ENCODE data around the gene HTT. TPM values are rescaled to one million over a fixed set of nuclear protein-coding genes. Genes with fewer than 3 reads are reported as not detected.

HTT gene
- total and polyA plus RNA-seq, 2 of the 8 experiments (the other 6 are each of a cell fraction or from before 2014, with no cell fraction given) = 24.0 to 71.0 TPM

DNA sequence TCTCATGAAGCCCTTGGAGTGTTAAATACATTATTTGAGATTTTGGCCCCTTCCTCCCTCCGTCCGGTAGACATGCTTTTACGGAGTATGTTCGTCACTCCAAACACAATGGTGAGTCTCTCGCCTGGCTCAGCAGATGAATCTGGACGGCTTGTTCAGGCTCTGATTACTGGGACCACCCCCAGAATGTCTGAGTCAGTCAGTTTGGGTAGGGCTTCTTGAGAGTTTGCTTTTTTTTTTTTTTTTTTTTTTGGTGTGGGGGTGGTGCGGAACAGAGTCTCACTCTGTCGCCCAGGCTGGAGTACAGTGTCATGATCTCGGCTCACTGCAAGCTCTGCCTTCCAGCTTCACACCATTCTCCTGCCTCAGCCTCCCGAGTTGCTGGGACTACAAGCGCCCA, 112.1 kb downstream of the HTT start:
- no peak overlapping the region for H4K91ac ChIP-seq (replicated peaks; ENCODE audit: insufficient read length, low read length)
- no peak overlapping the region for H3K18ac ChIP-seq (ENCODE audit: extremely low read depth, low read length)
- no peak overlapping the region for H3K56ac ChIP-seq (replicated peaks; ENCODE audit: insufficient read length, low read depth, low read length)
- CTCF ChIA-PET (ENCODE audit: partially characterized antibody) = no interaction called here
- H3K27me3 ChIP-seq (replicated peaks in 1 of 4; ENCODE audit: control insufficient read depth in 3 of 4, extremely low read depth in 1 of 4, insufficient read depth in 3 of 4, low read length in 3 of 4) = no peaks in the 10 kb centered on the region
- no peaks in the 10 kb centered on the region for H3K79me2 ChIP-seq (ENCODE audit: control insufficient read depth in 1 of 2, insufficient read depth in 2 of 2, low read length in 2 of 2)
- H2BK15ac ChIP-seq (ENCODE audit: low read length) = no peak overlapping the region
- H2AFZ ChIP-seq (ENCODE audit: low read length) = no peak overlapping the region
- no peak overlapping the region for H3K14ac ChIP-seq (ENCODE audit: insufficient read length)
- DNase-seq (ENCODE audit: low read depth in 1 of 2, low spot score in 2 of 2) (no peak), FAIRE-seq (no peak)
- H2BK20ac ChIP-seq (ENCODE audit: low read length) = no peak overlapping the region
- no peak overlapping the region for H2AK5ac ChIP-seq (ENCODE audit: low read depth, low read length)
- no peak overlapping the region for H4K8ac ChIP-seq (ENCODE audit: extremely low read depth, insufficient read depth, low read length)
- no peaks in the 10 kb centered on the region for H3K9me3 ChIP-seq (ENCODE audit: insufficient read depth in 2 of 2, low read depth in 1 of 2, low read length in 1 of 2)
- H3K23me2 ChIP-seq (ENCODE audit: low read depth, low read length) = no peaks in the 10 kb centered on the region; the same call in none of the 2 replicates
- no peak overlapping the region for H3K4me2 ChIP-seq (ENCODE audit: insufficient read depth in 1 of 2, low read depth in 2 of 2, low read length in 2 of 2)
- H4K20me1 ChIP-seq (replicated peaks in 1 of 2; ENCODE audit: control insufficient read depth in 1 of 2, insufficient read depth in 2 of 2, low read length in 2 of 2) = peaks cover 2% of the 10 kb centered on the region in 2 experiments
- H3K27ac ChIP-seq (ENCODE audit: low read depth, low read length) = no peak overlapping the region
- TF ChIP-seq HDAC6 (IDR thresholded peaks at IDR 0.05; ENCODE audit: low read depth, low read length) (no peak), CHD1 (IDR thresholded peaks at IDR 0.05; ENCODE audit: low read depth, low read length) (no peak), EP300 (IDR thresholded peaks at IDR 0.05; ENCODE audit: borderline replicate concordance in 1 of 2, low read depth in 2 of 2, low read length in 2 of 2) (no peak), RNF2 (IDR thresholded peaks at IDR 0.05; ENCODE audit: borderline replicate concordance, low read depth, low read length, missing control alignments, poor library complexity, severe bottlenecking) (no peak)
- H2BK120ac ChIP-seq (replicated peaks; ENCODE audit: low read depth, low read length) = no peak overlapping the region
- H3K79me1 ChIP-seq (ENCODE audit: low read depth, low read length) = no peaks in the 10 kb centered on the region; the same call in 1 of the 2 replicates
- no peak overlapping the region for H2BK12ac ChIP-seq (ENCODE audit: low read depth, low read length)
- H3K4ac ChIP-seq (replicated peaks; ENCODE audit: insufficient read length, low read depth, low read length) = no peak overlapping the region
- 94% methylated on average over 11 of the region's 11 CpGs; no CpG with 5 or more reads in 1 of the 2 experiments for WGBS, 2 experiments (ENCODE audit: extremely low coverage in 1 of 2, insufficient coverage in 1 of 2, insufficient read length in 1 of 2, insufficient replicate concordance in 2 of 2, low coverage in 1 of 2, low lambda C conversion rate in 2 of 2, missing lambda C conversion rate in 1 of 2)
- H3K36me3 ChIP-seq (ENCODE audit: control insufficient read depth in 2 of 4, insufficient read depth in 4 of 4, low read length in 3 of 4) = peaks cover 22 to 56% (median 39%) of the 10 kb centered on the region in 4 experiments
- POLR2A ChIA-PET (ENCODE audit: partially characterized antibody) = no interaction called here
- no peak overlapping the region for H4K5ac ChIP-seq (ENCODE audit: insufficient read length, low read depth, low read length)
- no peak overlapping the region for H3K9ac ChIP-seq (replicated peaks in 1 of 4; ENCODE audit: extremely low read depth in 1 of 4, low read depth in 3 of 4, low read length in 3 of 4)
- no peaks in the 10 kb centered on the region for H3K4me1 ChIP-seq (replicated peaks in 1 of 4; ENCODE audit: control insufficient read depth in 3 of 4, insufficient read depth in 4 of 4, low read length in 3 of 4)
- H3K23ac ChIP-seq (ENCODE audit: insufficient read length) = no peak overlapping the region
- H2BK5ac ChIP-seq (ENCODE audit: low read depth, low read length) = no peak overlapping the region
- H3K4me3 ChIP-seq (ENCODE audit: extremely low read depth in 1 of 4, insufficient read depth in 2 of 4, low read depth in 3 of 4, low read length in 4 of 4) = no peak overlapping the region
